SK-N-SH treated with all-trans-retinoic acid at 6 μM for 48 hours (cell line): ENCODE data around the gene PPT2.

Experiments used
- ATAC-seq: fragments of 200-7000 bp; cut with Tn5 transposase; 3 replicates; pipeline ENCODE4 v1.9.1; 2020; ENCODE audit warnings: mild to moderate bottlenecking, moderate library complexity
- ARNTL ChIP-seq: fragments of 450-650 bp; formaldehyde crosslinking; IDR thresholded peaks from 2 replicates; pipeline ENCODE4 v1.5.0; 2020; ENCODE audit warnings: low read depth, mild to moderate bottlenecking, moderate library complexity, borderline replicate concordance
- BACH2 ChIP-seq: fragments of 250-450 bp; sonication (Bioruptor Pico); IDR thresholded peaks from 2 replicates; pipeline ENCODE4 v1.9.0; 2021; ENCODE audit warnings: mild to moderate bottlenecking, borderline replicate concordance
- CREB5 ChIP-seq: fragments of 250-450 bp; sonication (Bioruptor Pico); IDR thresholded peaks from 2 replicates; pipeline ENCODE4 v1.5.1; 2020; ENCODE audit warnings: low read depth, mild to moderate bottlenecking, moderate library complexity
- CSDC2 ChIP-seq: fragments of 250-450 bp; sonication (Bioruptor Pico); IDR thresholded peaks from 2 replicates; pipeline ENCODE4 v1.5.0; 2020; ENCODE audit warnings: mild to moderate bottlenecking, moderate library complexity
- ESRRG ChIP-seq: fragments of 250-450 bp; sonication (Bioruptor Pico); IDR thresholded peaks from 2 replicates; pipeline ENCODE4 v1.6.1; 2021; ENCODE audit warnings: mild to moderate bottlenecking
- GLIS3 ChIP-seq: fragments of 250-450 bp; sonication (Bioruptor Pico); IDR thresholded peaks from 2 replicates; pipeline ENCODE4 v1.5.0; 2020; ENCODE audit warnings: mild to moderate bottlenecking, moderate library complexity
- ISL1 ChIP-seq: fragments of 250-450 bp; sonication (Bioruptor Pico); IDR thresholded peaks from 2 replicates; pipeline ENCODE4 v2.1.2; 2022; ENCODE audit warnings: mild to moderate bottlenecking, moderate library complexity
- OSR1 ChIP-seq: fragments of 250-450 bp; sonication (Bioruptor Pico); IDR thresholded peaks from 2 replicates; pipeline ENCODE4 v1.8.0; 2022; ENCODE audit warnings: moderate library complexity, mild to moderate bottlenecking, inconsistent platforms
- PATZ1 ChIP-seq: fragments of 250-450 bp; sonication (Bioruptor Pico); IDR thresholded peaks from 2 replicates; pipeline ENCODE4 v1.8.0; 2020; ENCODE audit warnings: mild to moderate bottlenecking, moderate library complexity, borderline replicate concordance
- POU6F1 ChIP-seq: fragments of 250-450 bp; sonication (Bioruptor Pico); IDR thresholded peaks from 2 replicates; pipeline ENCODE4 v1.8.0; 2021; ENCODE audit warnings: low read depth, mild to moderate bottlenecking, moderate library complexity, borderline replicate concordance
- PPARA ChIP-seq: fragments of 250-450 bp; sonication (Bioruptor Pico); IDR thresholded peaks from 2 replicates; pipeline ENCODE4 v1.5.0; 2020; ENCODE audit warnings: mild to moderate bottlenecking, borderline replicate concordance
- RARB ChIP-seq: fragments of 250-450 bp; sonication (Bioruptor Pico); IDR thresholded peaks from 2 replicates; pipeline ENCODE4 v1.8.0; 2021; ENCODE audit warnings: mild to moderate bottlenecking, moderate library complexity
- SNAI2 ChIP-seq: fragments of 250-450 bp; sonication (Bioruptor Pico); IDR thresholded peaks from 2 replicates; pipeline ENCODE4 v1.5.0; 2020; ENCODE audit warnings: mild to moderate bottlenecking, moderate library complexity
- TOX ChIP-seq: fragments of 250-450 bp; sonication (Bioruptor Pico); IDR thresholded peaks from 2 replicates; pipeline ENCODE4 v1.8.0; 2021; ENCODE audit warnings: mild to moderate bottlenecking, moderate library complexity, borderline replicate concordance
- TSHZ2 ChIP-seq: fragments of 250-450 bp; sonication (Bioruptor Pico); IDR thresholded peaks from 2 replicates; pipeline ENCODE4 v1.5.0; 2020; ENCODE audit warnings: mild to moderate bottlenecking, moderate library complexity
- ZC3H10 ChIP-seq: fragments of 250-450 bp; sonication (Bioruptor Pico); IDR thresholded peaks from 2 replicates; pipeline ENCODE4 v1.5.1; 2021; ENCODE audit warnings: mild to moderate bottlenecking, moderate library complexity
- ZFP3 ChIP-seq: fragments of 250-450 bp; sonication (Bioruptor Pico); IDR thresholded peaks from 2 replicates; pipeline ENCODE4 v1.5.0; 2020; ENCODE audit warnings: mild to moderate bottlenecking, moderate library complexity
- ZFP30 ChIP-seq: fragments of 450-650 bp; formaldehyde crosslinking; IDR thresholded peaks from 2 replicates; pipeline ENCODE4 v1.5.0; 2022; ENCODE audit warnings: mild to moderate bottlenecking, moderate library complexity
- ZNF565 ChIP-seq: fragments of 450-650 bp; formaldehyde crosslinking; conservative IDR thresholded peaks from 2 replicates; pipeline ENCODE4 v1.5.0; 2020; ENCODE audit warnings: low read depth, mild to moderate bottlenecking, moderate library complexity
- ZNF70 ChIP-seq: fragments of 450-650 bp; formaldehyde crosslinking; IDR thresholded peaks from 2 replicates; pipeline ENCODE4 v1.5.0; 2020; ENCODE audit warnings: mild to moderate bottlenecking, moderate library complexity
- ZNF8 ChIP-seq: fragments of 450-650 bp; formaldehyde crosslinking; IDR thresholded peaks from 2 replicates; pipeline ENCODE4 v1.5.0; 2020; ENCODE audit warnings: mild to moderate bottlenecking, moderate library complexity

The PPT2 gene

GRCh38 chr6:32175322-32175710, 21.4 kb downstream of the PPT2 start:
- TF ChIP-seq GLIS3 (CRISPR knock-in tag) (no peak), TSHZ2 (CRISPR knock-in tag) (no peak), ISL1 (CRISPR knock-in tag) (no peak), PPARA (CRISPR knock-in tag) (no peak), ARNTL (CRISPR knock-in tag) (no peak), ZFP30 (CRISPR knock-in tag) (no peak), PATZ1 (CRISPR knock-in tag) (no peak), OSR1 (CRISPR knock-in tag) (no peak), SNAI2 (CRISPR knock-in tag) (no peak), CSDC2 (CRISPR knock-in tag) (no peak), ZC3H10 (CRISPR knock-in tag) (no peak), ZFP3 (CRISPR knock-in tag) (no peak), POU6F1 (CRISPR knock-in tag) (no peak), CREB5 (CRISPR knock-in tag) (no peak), RARB (CRISPR knock-in tag) (no peak), ZNF70 (CRISPR knock-in tag) (no peak), TOX (CRISPR knock-in tag) (no peak)
- ATAC-seq, result no peak

GRCh38 chr6:32175711-32176475, 22.0 kb downstream of the PPT2 start, which contains the start of gene AGPAT1:
TSS of gene AGPAT1 (minus strand) at chr6:32176084. CDS start at chr6:32171496, 4,588 bp downstream.
- peak; percentile 14; the same call in 1 of the 2 replicates for TF ChIP-seq PATZ1 (CRISPR knock-in tag)
- TF ChIP-seq ZFP3 (CRISPR knock-in tag), result no peak
- TF ChIP-seq ESRRG, result no peak
- ATAC-seq, result peak; percentile 77

- no peak; the same call in 2 of the 3 replicates for ATAC-seq
- no peak for TF ChIP-seq CREB5 (CRISPR knock-in tag)
- TF ChIP-seq ZNF8 (CRISPR knock-in tag), result no peak
- TF ChIP-seq BACH2 (CRISPR knock-in tag), result no peak
- no peak for TF ChIP-seq ZFP3 (CRISPR knock-in tag)
- no peak for TF ChIP-seq GLIS3 (CRISPR knock-in tag)
- no peak for TF ChIP-seq POU6F1 (CRISPR knock-in tag)
- TF ChIP-seq ISL1 (CRISPR knock-in tag), result no peak
- no peak for TF ChIP-seq ZNF70 (CRISPR knock-in tag)
- no peak for TF ChIP-seq OSR1 (CRISPR knock-in tag)
- no peak for TF ChIP-seq PPARA (CRISPR knock-in tag)
- TF ChIP-seq TOX (CRISPR knock-in tag), result no peak
- no peak for TF ChIP-seq ZNF565 (CRISPR knock-in tag)
- TF ChIP-seq ZFP30 (CRISPR knock-in tag), result no peak
- TF ChIP-seq ZC3H10 (CRISPR knock-in tag), result no peak
- TF ChIP-seq SNAI2 (CRISPR knock-in tag), result no peak
- TF ChIP-seq, all 23 proteins: peak for 0
Observed at GRCh38 chr6:32176476-32177182, 22.7 kb downstream of the PPT2 start.
